AML-193 (cell line): Measurements from ENCODE around the gene CSTF3.

Source experiments
- DNase-seq, 2 experiments: peaks; one replicate each; lab custom pipeline; 2025; lab: John Stamatoyannopoulos, UW

CSTF3 gene

DNA sequence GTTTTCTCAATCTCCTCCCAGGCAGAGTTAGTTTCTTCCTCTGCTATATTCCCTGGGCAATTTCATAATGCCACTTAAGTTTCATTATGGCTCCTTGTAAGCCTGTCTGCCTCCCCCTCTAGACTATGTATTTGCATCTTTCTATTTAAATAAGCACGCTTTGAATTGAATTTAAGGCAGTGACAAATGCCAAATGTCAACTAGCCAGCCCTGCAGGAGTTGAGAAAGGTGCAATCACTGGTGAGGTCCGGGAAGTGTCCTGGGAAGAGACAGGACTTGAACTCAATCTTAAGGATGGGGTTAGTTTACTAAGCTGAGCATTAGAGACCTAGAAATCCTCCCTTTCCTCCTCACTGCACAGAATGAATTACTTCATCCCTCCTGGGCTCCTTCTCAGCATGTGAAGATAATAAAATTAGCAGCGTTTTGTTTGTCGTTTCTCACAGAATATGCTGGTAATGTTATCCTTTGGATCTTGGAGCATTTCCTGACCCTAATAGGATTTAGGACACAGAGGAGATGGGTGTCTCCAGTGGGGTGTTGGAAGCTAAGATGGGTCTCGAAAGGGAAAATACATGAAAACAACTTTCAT lies 120.3 kb downstream of the CSTF3 start:
- DNase-seq = no peak

DNA sequence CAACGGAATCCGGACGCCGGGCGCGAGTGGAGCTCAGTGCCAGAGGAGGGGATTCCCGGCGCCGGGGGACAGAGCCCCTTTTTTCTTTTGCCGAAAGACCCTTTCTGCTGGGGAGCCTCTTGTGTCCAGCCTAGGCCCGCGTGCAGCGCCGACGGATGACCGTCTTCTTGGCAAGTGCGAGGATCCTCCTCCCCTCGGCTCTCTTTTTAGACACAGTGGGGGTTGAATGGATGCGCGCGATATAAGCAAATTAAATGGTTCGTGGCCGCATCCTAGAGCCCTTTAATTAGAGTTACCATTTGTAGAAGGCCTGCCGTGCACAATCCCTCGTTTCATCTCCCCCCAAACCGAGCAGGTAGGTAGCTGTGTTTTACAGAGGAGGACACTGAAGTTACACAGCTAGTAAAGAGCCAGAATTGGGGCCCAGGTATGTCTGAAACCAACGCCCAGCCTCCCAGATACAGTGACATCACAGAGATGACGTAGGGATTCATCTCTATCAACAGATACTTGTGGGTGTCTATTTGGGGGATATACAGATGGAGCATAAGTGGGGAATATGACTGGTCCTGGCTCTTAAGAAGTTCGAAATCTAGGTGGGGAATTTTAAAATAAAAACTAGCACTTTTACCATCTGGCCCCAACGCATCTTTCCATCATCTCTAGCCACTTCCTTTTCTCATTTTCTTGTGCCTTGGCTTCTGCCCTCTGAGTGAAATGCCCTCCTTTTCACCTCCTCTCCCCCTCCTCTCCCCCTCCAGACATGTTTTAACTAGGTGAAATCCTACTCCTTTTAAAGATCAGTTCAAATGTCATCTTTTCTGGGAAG lies 121.0 kb downstream of the CSTF3 start:
- DNase-seq = peak; percentile 34 to 40

DNA sequence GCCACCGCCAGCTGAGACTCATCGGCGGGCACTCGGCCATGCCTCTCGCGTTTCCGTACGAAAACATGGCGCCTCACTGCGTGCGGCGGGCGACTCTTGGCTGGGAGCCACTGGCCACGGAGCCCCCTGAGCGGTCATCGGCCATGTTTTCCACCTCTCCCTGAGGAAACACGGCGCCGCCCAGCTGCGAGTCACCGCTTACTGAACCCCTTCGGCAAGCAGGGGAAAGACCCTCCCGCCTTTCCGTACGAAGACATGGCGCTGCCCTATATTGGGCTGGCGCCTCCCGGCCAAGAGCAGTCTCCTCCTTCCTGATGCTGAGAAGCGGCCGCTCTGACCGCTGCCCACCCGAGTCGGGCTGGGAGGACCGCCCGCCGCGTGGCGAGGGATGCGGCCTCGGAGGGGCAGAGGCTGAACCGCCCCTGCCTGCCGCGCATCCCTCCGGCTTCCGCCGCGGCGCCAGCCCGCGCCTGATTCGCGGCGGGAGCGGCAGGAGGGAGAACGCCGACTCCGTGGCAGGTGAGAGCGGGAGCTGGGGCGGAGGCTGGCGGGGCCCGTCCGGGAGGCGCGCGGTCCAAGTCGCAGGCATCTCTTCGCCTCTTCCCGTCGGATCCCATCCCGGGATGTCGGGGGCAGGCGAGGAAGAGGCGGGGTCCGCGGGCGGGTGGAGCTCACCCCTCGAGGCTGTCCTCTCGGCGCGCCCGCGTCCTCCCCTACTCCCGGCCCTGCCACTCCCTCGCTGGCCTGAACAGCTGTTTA lies 121.8 kb downstream of the CSTF3 start, which contains the start of gene TCP11L1:
TSS of gene TCP11L1 (plus strand) at position 299 of the 759 bp plus-strand sequence. CDS start 4,202 bp downstream, outside the sequence.
- peak; percentile 70 to 82 for DNase-seq

DNA sequence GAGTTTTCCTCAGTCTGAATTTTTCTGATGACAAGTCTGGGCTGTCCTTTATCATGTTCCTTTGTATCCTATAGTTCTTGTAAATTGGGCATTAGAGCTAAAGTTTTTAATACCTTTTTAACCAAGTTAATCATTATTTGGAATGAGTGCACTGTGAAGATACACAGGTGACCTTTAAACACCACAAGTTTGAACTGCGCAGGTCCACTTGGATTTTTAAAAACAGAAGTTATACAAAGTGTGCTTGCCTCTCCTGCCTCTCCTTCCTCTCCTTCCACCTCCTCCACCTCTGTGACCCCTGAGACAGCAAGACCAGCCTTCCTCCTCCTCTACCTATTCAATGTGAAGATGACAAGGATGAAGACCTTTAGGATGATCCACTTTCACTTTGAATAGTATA lies 126.3 kb downstream of the CSTF3 start:
- DNase-seq = no peak
